Keratinocyte (primary cell): ENCODE data around the gene ACOX2. TPM values are rescaled to one million over a fixed set of nuclear protein-coding genes. Genes with fewer than 3 reads are reported as not detected.

Source experiments
- DNase-seq: peaks from one replicate; pipeline ENCODE4 v3.0.0-alpha.2; 2011; ENCODE audit warnings: low read depth, missing footprints, low spot score
- FAIRE-seq: peaks from 2 replicates; lab custom pipeline; 2011; peaks lifted over from hg19 to GRCh38; lab: Jason Lieb, UNC
- H2AFZ ChIP-seq: 2 replicates; pipeline ENCODE4 v1.6.0; 2012; ENCODE audit warnings: low read length, control low read depth, inconsistent platforms; ENCODE audit not compliant: control insufficient read depth
- H3K27ac ChIP-seq: 2 replicates; pipeline ENCODE4 v1.5.1; 2011; ENCODE audit warnings: low read length; ENCODE audit not compliant: control insufficient read depth, insufficient read depth
- H3K27me3 ChIP-seq: 3 replicates; pipeline ENCODE4 v1.6.0; 2011; ENCODE audit warnings: low read length; ENCODE audit not compliant: control insufficient read depth, insufficient read depth; ENCODE audit errors: extremely low read depth
- H3K36me3 ChIP-seq, 2 experiments: 2 replicates in 1 of 2; 3 replicates in 1 of 2; pipeline ENCODE4 v1.5.1; 2011; ENCODE audit warnings: low read length in 2 of 2, mild to moderate bottlenecking in 1 of 2; ENCODE audit not compliant: control insufficient read depth in 2 of 2, insufficient read depth in 2 of 2; ENCODE audit errors: extremely low read depth in 1 of 2
- H3K4me1 ChIP-seq: 3 replicates; pipeline ENCODE4 v1.5.1; 2011; ENCODE audit warnings: low read length; ENCODE audit not compliant: control insufficient read depth, insufficient read depth; ENCODE audit errors: extremely low read depth
- H3K4me2 ChIP-seq: 3 replicates; pipeline ENCODE4 v1.6.0; 2011; ENCODE audit warnings: low read depth, low read length; ENCODE audit not compliant: control insufficient read depth, insufficient read depth; ENCODE audit errors: extremely low read depth
- H3K4me3 ChIP-seq, 3 experiments: fragments of 200-600 bp in 1 of 3; sonication (generic) in 1 of 3; 2 replicates in 2 of 3; 3 replicates in 1 of 3; pipeline ENCODE4 v1.5.1; 2011 to 2016; ENCODE audit warnings: low read length in 3 of 3, mild to moderate bottlenecking in 3 of 3, control low read depth in 2 of 3, inconsistent platforms in 1 of 3, low read depth in 1 of 3, mixed read lengths in 1 of 3, mixed run types in 1 of 3, moderate library complexity in 1 of 3; ENCODE audit not compliant: control insufficient read depth in 2 of 3, insufficient read depth in 2 of 3; ENCODE audit errors: extremely low read depth in 1 of 3
- H3K79me2 ChIP-seq: 2 replicates; pipeline ENCODE4 v1.6.0; 2012; ENCODE audit warnings: low read length; ENCODE audit not compliant: control insufficient read depth, insufficient read depth
- H3K9ac ChIP-seq: 3 replicates; pipeline ENCODE4 v1.6.0; 2011; ENCODE audit warnings: low read length; ENCODE audit not compliant: control insufficient read depth, insufficient read depth; ENCODE audit errors: extremely low read depth
- H3K9me1 ChIP-seq: 3 replicates; pipeline ENCODE4 v1.6.0; 2011; ENCODE audit warnings: low read length; ENCODE audit not compliant: control insufficient read depth, insufficient read depth; ENCODE audit errors: extremely low read depth
- H3K9me3 ChIP-seq: 2 replicates; pipeline ENCODE4 v1.5.1; 2012; ENCODE audit warnings: low read depth, low read length; ENCODE audit not compliant: control insufficient read depth
- H4K20me1 ChIP-seq: 3 replicates; pipeline ENCODE4 v1.6.0; 2011; ENCODE audit warnings: low read length; ENCODE audit not compliant: control insufficient read depth, insufficient read depth; ENCODE audit errors: extremely low read depth
- dilution Hi-C: fragments of 300-500 bp; cut with MboI; formaldehyde crosslinking; loops from one replicate; pipeline ENCODE4 v1.7.0; 2020; ENCODE audit warnings: low sequenced_read_pairs; ENCODE audit not compliant: extremely low pct_ligation_motif_present
- polyA plus RNA-seq, 5 experiments: library from polyadenylated mRNA; depleted of rRNA in 3 of 5; stranded (reverse) in 3 of 5; stranded (forward) in 1 of 5; unstranded in 1 of 5; fragments of >200 nt; gene quantifications; 1 replicate in 1 of 5; 2 replicates in 3 of 5; 3 replicates in 1 of 5; pipeline versions ENCODE4 v1.2.1 to v1.2.3, GENCODE V29; 2011 to 2012; ENCODE audit warnings: missing spikeins in 2 of 5, low read depth in 1 of 5, low replicate concordance in 1 of 5
- TF ChIP-seq, protein P1 (sequence below), 3 experiments: IDR thresholded peaks in 1 of 3; conservative IDR thresholded peaks in 1 of 3; optimal IDR thresholded peaks in 1 of 3; 2 replicates in 2 of 3; 3 replicates in 1 of 3; pipeline versions ENCODE3 to v1.5.1; 2011; ENCODE audit warnings: low read length in 3 of 3, mild to moderate bottlenecking in 3 of 3, moderate library complexity in 2 of 3, control low read depth in 1 of 3, inconsistent platforms in 1 of 3; ENCODE audit not compliant: insufficient read depth in 2 of 3; ENCODE audit errors: extremely low read depth in 1 of 3

ACOX2 gene
- polyA plus RNA-seq, 1 donor (not counting 4 experiments of a cell fraction or from before 2014, with no cell fraction given): 0.20 TPM

DNA sequence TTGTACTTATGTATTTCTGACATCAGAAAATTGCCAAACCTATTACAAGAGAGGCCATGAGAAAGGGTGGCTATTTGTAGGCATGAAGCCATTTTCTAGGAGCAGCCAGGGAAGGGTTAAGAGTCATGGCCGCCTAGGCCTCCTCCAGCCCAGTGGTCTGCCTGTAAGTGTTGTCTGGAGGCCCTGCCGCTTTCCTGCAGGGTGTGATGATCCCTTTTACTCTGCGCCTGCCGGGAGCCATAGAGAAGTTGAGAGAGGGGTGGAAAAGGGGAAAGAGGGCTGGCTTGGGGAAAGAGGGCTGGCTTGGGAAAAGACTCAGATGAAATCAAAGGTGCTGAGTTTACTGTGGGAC lies 74.2 kb downstream of the ACOX2 start:
- Histone ChIP-seq H3K4me1 (peaks cover 5% of the 10 kb centered on the region), H3K36me3 (no peaks in the 10 kb centered on the region), H3K79me2 (no peaks in the 10 kb centered on the region), H3K27ac (no peak overlapping the region), H3K9me3 (no peaks in the 10 kb centered on the region), H2AFZ (no peak overlapping the region), H4K20me1 (no peaks in the 10 kb centered on the region), H3K4me3 (no peak overlapping the region), H3K9me1 (no peaks in the 10 kb centered on the region), H3K9ac (no peak overlapping the region), H3K27me3 (no peaks in the 10 kb centered on the region), H3K4me2 (no peak overlapping the region)
- no peak for FAIRE-seq
- no peak for DNase-seq
- TF ChIP-seq, protein P1, sequence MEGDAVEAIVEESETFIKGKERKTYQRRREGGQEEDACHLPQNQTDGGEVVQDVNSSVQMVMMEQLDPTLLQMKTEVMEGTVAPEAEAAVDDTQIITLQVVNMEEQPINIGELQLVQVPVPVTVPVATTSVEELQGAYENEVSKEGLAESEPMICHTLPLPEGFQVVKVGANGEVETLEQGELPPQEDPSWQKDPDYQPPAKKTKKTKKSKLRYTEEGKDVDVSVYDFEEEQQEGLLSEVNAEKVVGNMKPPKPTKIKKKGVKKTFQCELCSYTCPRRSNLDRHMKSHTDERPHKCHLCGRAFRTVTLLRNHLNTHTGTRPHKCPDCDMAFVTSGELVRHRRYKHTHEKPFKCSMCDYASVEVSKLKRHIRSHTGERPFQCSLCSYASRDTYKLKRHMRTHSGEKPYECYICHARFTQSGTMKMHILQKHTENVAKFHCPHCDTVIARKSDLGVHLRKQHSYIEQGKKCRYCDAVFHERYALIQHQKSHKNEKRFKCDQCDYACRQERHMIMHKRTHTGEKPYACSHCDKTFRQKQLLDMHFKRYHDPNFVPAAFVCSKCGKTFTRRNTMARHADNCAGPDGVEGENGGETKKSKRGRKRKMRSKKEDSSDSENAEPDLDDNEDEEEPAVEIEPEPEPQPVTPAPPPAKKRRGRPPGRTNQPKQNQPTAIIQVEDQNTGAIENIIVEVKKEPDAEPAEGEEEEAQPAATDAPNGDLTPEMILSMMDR (optimal IDR thresholded peaks at IDR 0.05 in 1 of 3, IDR thresholded peaks at IDR 0.05 in 1 of 3, conservative IDR thresholded peaks at IDR 0.05 in 1 of 3; ENCODE audit: extremely low read depth in 1 of 3, insufficient read depth in 2 of 3, low read length in 3 of 3): no peak
- dilution Hi-C loops: no loop called here

- Histone ChIP-seq H3K9ac (no peak overlapping the region), H3K4me3 (no peak overlapping the region), H3K9me1 (no peaks in the 10 kb centered on the region), H3K4me2 (no peak overlapping the region), H3K27ac (no peak overlapping the region), H3K27me3 (no peaks in the 10 kb centered on the region), H3K36me3 (no peaks in the 10 kb centered on the region), H3K4me1 (peaks cover 4% of the 10 kb centered on the region), H3K9me3 (no peaks in the 10 kb centered on the region), H2AFZ (no peak overlapping the region), H3K79me2 (no peaks in the 10 kb centered on the region), H4K20me1 (no peaks in the 10 kb centered on the region)
- dilution Hi-C loops: no loop called here
- FAIRE-seq (no peak), DNase-seq (no peak)
- TF ChIP-seq, protein P1 (optimal IDR thresholded peaks at IDR 0.05 in 1 of 3, IDR thresholded peaks at IDR 0.05 in 1 of 3, conservative IDR thresholded peaks at IDR 0.05 in 1 of 3; ENCODE audit: extremely low read depth in 1 of 3, insufficient read depth in 2 of 3, low read length in 3 of 3): no peak
Observed at GRCh38 chr3:58459160-58459559, 77.8 kb downstream of the ACOX2 start.

Other genes starting within 250 kb of the ACOX2 start
- gene RPP14, start 230.9 kb downstream of the ACOX2 start, polyA plus RNA-seq: 20.6 to 24.6 TPM (median 21.7 TPM) in 3 replicates
- gene HTD2, start 230.7 kb downstream of the ACOX2 start, polyA plus RNA-seq: 10.5 to 12.5 TPM (median 11.2 TPM) in 3 replicates
- 9.2 to 12.9 TPM (median 12.2 TPM) in 3 replicates for gene PXK, start 204.3 kb downstream of the ACOX2 start, polyA plus RNA-seq
- gene PDHB, start 103.4 kb downstream of the ACOX2 start, polyA plus RNA-seq: 50.3 to 78.9 TPM (median 77.4 TPM) in 3 replicates
- 4.9 to 7.6 TPM (median 5.3 TPM) in 3 replicates for gene KCTD6, start 45.1 kb downstream of the ACOX2 start, polyA plus RNA-seq
- not detected in 3 replicates for gene FAM107A, start 40.2 kb upstream of the ACOX2 start, polyA plus RNA-seq
- not detected in 3 replicates for gene FAM3D, start 129.6 kb upstream of the ACOX2 start, polyA plus RNA-seq